Fibroblast of lung (primary cell): ENCODE results near the gene DNM1. TPM values are rescaled to one million over a fixed set of nuclear protein-coding genes. Genes with fewer than 3 reads are reported as not detected.

Experiments
- DNase-seq, 2 donors: peaks; one replicate each; pipeline versions ENCODE4 v3.0.0 to v3.0.0-alpha.2; 2010; ENCODE audit warnings: low read depth in 2 of 2
- H2AFZ ChIP-seq: 2 replicates; pipeline ENCODE4 v1.5.1; 2012; ENCODE audit warnings: low read length, control low read depth, inconsistent platforms
- H3K27ac ChIP-seq: 2 replicates; pipeline ENCODE4 v1.5.1; 2011; ENCODE audit warnings: low read length, control low read depth; ENCODE audit not compliant: insufficient read depth
- H3K27me3 ChIP-seq: 2 replicates; pipeline ENCODE4 v1.5.1; 2011; ENCODE audit warnings: mild to moderate bottlenecking, low read length; ENCODE audit not compliant: control insufficient read depth, insufficient read depth
- H3K36me3 ChIP-seq: 2 replicates; pipeline ENCODE4 v1.5.1; 2011; ENCODE audit warnings: low read length; ENCODE audit not compliant: control insufficient read depth, insufficient read depth
- H3K4me1 ChIP-seq: 2 replicates; pipeline ENCODE4 v1.5.1; 2011; ENCODE audit warnings: low read length; ENCODE audit not compliant: control insufficient read depth, insufficient read depth; ENCODE audit errors: extremely low read depth
- H3K4me2 ChIP-seq: 2 replicates; pipeline ENCODE4 v1.5.1; 2011; ENCODE audit warnings: low read length, control low read depth; ENCODE audit not compliant: insufficient read depth; ENCODE audit errors: extremely low read depth
- H3K4me3 ChIP-seq, 4 experiments: fragments of 200-600 bp in 1 of 4; sonication (generic) in 1 of 4; replicated peaks in 1 of 4; 2 replicates each; pipeline ENCODE4 v1.5.1; 2011 to 2016; ENCODE audit warnings: low read length in 4 of 4, low read depth in 3 of 4, mild to moderate bottlenecking in 3 of 4, control low read depth in 2 of 4, inconsistent platforms in 1 of 4, mixed read lengths in 1 of 4; ENCODE audit not compliant: insufficient read depth in 1 of 4; ENCODE audit errors: control extremely low read depth in 1 of 4
- H3K79me2 ChIP-seq: 2 replicates; pipeline ENCODE4 v1.5.1; 2012; ENCODE audit warnings: mild to moderate bottlenecking, low read length, inconsistent platforms; ENCODE audit not compliant: control insufficient read depth, insufficient read depth
- H3K9ac ChIP-seq: 2 replicates; pipeline ENCODE4 v1.5.1; 2011; ENCODE audit warnings: mild to moderate bottlenecking, low read length, control low read depth; ENCODE audit not compliant: insufficient read depth
- H3K9me3 ChIP-seq: 2 replicates; pipeline ENCODE4 v1.5.1; 2012; ENCODE audit warnings: low read depth, low read length; ENCODE audit not compliant: control insufficient read depth, insufficient read depth
- H4K20me1 ChIP-seq: 2 replicates; pipeline ENCODE4 v1.5.1; 2011; ENCODE audit warnings: low read length; ENCODE audit not compliant: control insufficient read depth, insufficient read depth; ENCODE audit errors: extremely low read depth
- CTCF ChIP-seq, 2 donors: IDR thresholded peaks in 1 of 2; conservative IDR thresholded peaks in 1 of 2; 1 replicate in 1 of 2; 2 replicates in 1 of 2; pipeline ENCODE4 v1.5.1; 2011 to 2012; ENCODE audit warnings: low read length in 2 of 2, control low read depth in 1 of 2, inconsistent platforms in 1 of 2, low read depth in 1 of 2, mild to moderate bottlenecking in 1 of 2
- EZH2 ChIP-seq: IDR thresholded peaks from 2 replicates; pipeline ENCODE4 v1.5.1; 2012; ENCODE audit warnings: low read length, control low read depth, mild to moderate bottlenecking; ENCODE audit errors: missing control alignments
- polyA plus RNA-seq, 2 donors: library from polyadenylated mRNA; depleted of rRNA in 1 of 2; stranded (reverse) in 1 of 2; unstranded in 1 of 2; fragments of >200 nt; gene quantifications; 2 replicates each; pipeline ENCODE4 v1.2.1, GENCODE V29; 2011 to 2012; ENCODE audit warnings: missing spikeins in 1 of 2
- total RNA-seq: library from RNA; depleted of rRNA; stranded (reverse); fragments of >200 nt; gene quantifications from 2 replicates; pipeline ENCODE4 v1.2.1, GENCODE V29; 2014

DNM1 gene
- total and polyA plus RNA-seq, 2 donors (not counting 1 experiment from before 2014, with no cell fraction given) = 3.7 to 30.4 TPM

- Histone ChIP-seq H3K36me3 (peaks cover 1% of the 10 kb centered on the region), H4K20me1 (no peaks in the 10 kb centered on the region), H3K9me3 (no peaks in the 10 kb centered on the region), H2AFZ (no peak overlapping the region), H3K79me2 (peaks cover 9% of the 10 kb centered on the region), H3K27me3 (no peaks in the 10 kb centered on the region), H3K27ac (no peak overlapping the region), H3K4me1 (no peaks in the 10 kb centered on the region), H3K4me2 (no peak overlapping the region), H3K9ac (no peak overlapping the region), H3K4me3 (no peak overlapping the region)
- no peak for DNase-seq
- no peak for TF ChIP-seq EZH2
- TF ChIP-seq CTCF (conservative IDR thresholded peaks at IDR 0.05 in 1 of 2, IDR thresholded peaks at IDR 0.05 in 1 of 2; ENCODE audit: low read depth in 1 of 2, low read length in 2 of 2) = no peak
These were observed 77.0 kb downstream of the DNM1 start for GRCh38 chr9:128280084-128280622.

GRCh38 chr9:128282500-128282899 is 79.3 kb downstream of the DNM1 start:
- TF ChIP-seq EZH2 (no peak), CTCF (conservative IDR thresholded peaks at IDR 0.05 in 1 of 2, IDR thresholded peaks at IDR 0.05 in 1 of 2; ENCODE audit: low read depth in 1 of 2, low read length in 2 of 2) (no peak)
- Histone ChIP-seq H3K9me3 (no peaks in the 10 kb centered on the region), H3K27me3 (no peaks in the 10 kb centered on the region), H3K79me2 (peaks cover 2% of the 10 kb centered on the region), H4K20me1 (no peaks in the 10 kb centered on the region), H3K36me3 (peaks cover 8% of the 10 kb centered on the region), H3K27ac (no peak overlapping the region), H3K4me3 (no peak overlapping the region), H3K4me2 (no peak overlapping the region), H3K9ac (no peak overlapping the region), H3K4me1 (no peaks in the 10 kb centered on the region), H2AFZ (no peak overlapping the region)
- peak in 1 of 2 donors; percentile 81 for DNase-seq

GRCh38 chr9:128285033-128285784 is 82.0 kb downstream of the DNM1 start:
- H3K4me3 ChIP-seq = no peak overlapping the region
- no peak overlapping the region for H3K9ac ChIP-seq
- DNase-seq = no peak
- H3K9me3 ChIP-seq = no peaks in the 10 kb centered on the region
- H4K20me1 ChIP-seq = no peaks in the 10 kb centered on the region
- no peak for TF ChIP-seq EZH2
- no peak for TF ChIP-seq CTCF (conservative IDR thresholded peaks at IDR 0.05 in 1 of 2, IDR thresholded peaks at IDR 0.05 in 1 of 2; ENCODE audit: low read depth in 1 of 2, low read length in 2 of 2)
- H3K4me1 ChIP-seq = no peaks in the 10 kb centered on the region
- no peaks in the 10 kb centered on the region for H3K79me2 ChIP-seq
- H3K27me3 ChIP-seq = no peaks in the 10 kb centered on the region
- peaks cover 11% of the 10 kb centered on the region for H3K36me3 ChIP-seq
- H2AFZ ChIP-seq = no peak overlapping the region
- no peak overlapping the region for H3K4me2 ChIP-seq
- H3K27ac ChIP-seq = no peak overlapping the region
